Activated CD8-positive, alpha-beta memory T cell treated with anti-CD3 and anti-CD28 coated beads for 24 hours (primary cell): ENCODE data around the gene ZNFX1.

Source experiments
- DNase-seq: peaks from one replicate; pipeline ENCODE4 v3.0.0-alpha.2; 2020

Gene ZNFX1

DNA sequence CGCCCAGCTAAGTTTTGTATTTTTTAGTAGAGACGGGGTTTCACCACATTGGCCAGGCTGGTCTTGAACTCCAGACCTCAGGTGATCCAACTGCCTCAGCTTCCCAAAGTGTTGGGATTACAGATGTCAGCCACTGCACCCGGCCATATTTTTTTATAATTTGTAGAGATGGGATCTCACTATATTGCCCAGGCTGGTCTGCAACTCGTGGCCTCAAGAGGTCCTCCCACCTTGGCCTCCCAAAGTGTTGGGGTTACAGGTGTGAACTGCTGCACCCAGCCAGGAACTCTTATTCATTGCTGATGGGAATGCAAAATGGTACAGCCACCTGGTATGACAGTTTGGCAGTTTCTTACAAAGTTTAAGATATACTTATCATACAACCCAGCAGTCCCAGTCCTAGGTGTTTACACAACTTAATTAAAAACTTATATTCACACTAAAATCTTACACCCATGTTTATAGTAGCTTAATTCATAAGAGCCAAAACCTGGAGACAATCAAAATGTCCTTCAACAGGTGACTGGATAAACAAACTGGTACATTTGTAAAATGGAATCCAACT is 78.0 kb downstream of the ZNFX1 start:
- no peak for DNase-seq

DNA sequence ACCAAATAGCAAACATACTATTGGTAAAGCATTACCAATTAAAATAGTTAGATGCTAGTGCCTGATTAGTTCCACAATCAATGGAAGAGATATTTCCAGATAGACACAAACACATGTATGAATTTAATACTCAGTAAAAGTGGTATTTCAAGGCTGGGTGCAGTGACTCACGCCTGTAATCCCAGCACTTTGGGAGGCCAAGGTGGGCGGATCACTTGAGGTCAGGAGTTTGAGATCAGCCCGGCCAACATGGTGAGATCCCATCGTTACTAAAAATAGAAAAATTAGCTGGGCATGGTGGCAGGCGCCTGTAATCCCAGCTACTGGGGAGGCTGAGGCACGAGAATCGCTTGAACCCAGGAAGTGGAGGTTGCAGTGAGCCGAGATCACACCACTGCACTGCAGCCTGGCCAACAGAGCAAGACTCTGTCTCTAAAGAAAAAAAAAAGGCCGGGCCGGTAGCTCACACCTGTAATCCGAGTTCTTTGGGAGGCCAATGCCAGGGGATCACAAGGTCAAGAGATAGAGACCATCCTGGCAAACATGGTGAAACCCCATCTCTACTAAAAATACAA is 84.8 kb downstream of the ZNFX1 start:
- DNase-seq, result peak; percentile 11
